C4-2B (cell line): ENCODE data around the gene NACC2.

ENCODE experiments used
- CTCF ChIP-seq: fragments of 450-650 bp; conservative IDR thresholded peaks from 2 replicates; pipeline ENCODE4 v1.5.1; 2017; ENCODE audit warnings: mild to moderate bottlenecking
- ZFX ChIP-seq: fragments of 450-650 bp; IDR thresholded peaks from 2 replicates; pipeline ENCODE4 v1.6.1; 2017

- TF ChIP-seq CTCF (no peak), ZFX (no peak)
Measured at GRCh38 chr9:136036848-136037247, 58.2 kb downstream of the NACC2 start.
